HEK293 (cell line): ENCODE measurements around the gene DAPK2.

Experiments
- CTCF ChIA-PET: fragments of 350-600 bp; formaldehyde crosslinking; extraction: SDS; loops from one replicate; lab custom pipeline; 2021; ENCODE audit warnings: antibody characterized with exemption; lab: Yijun Ruan, JAX
- POLR2A ChIA-PET: fragments of 300-600 bp; formaldehyde crosslinking; extraction: SDS; loops from one replicate; lab custom pipeline; 2020; ENCODE audit warnings: antibody characterized with exemption, inconsistent platforms; lab: Yijun Ruan, JAX
- H3K27ac ChIP-seq: fragments of 200-500 bp; sonication (Bioruptor generic); 2 replicates; pipeline ENCODE4 v1.5.1; 2014; ENCODE audit warnings: low read depth, low read length, control low read depth, inconsistent platforms; ENCODE audit errors: extremely low read depth
- H3K36me3 ChIP-seq, 2 experiments: fragments of 200-500 bp in 1 of 2; sonication (Bioruptor generic) in 1 of 2; 1 replicate in 1 of 2; 2 replicates in 1 of 2; pipeline ENCODE4 v1.5.1; 2014 to 2017; ENCODE audit warnings: inconsistent platforms in 2 of 2, low read length in 2 of 2; ENCODE audit not compliant: control insufficient read depth in 2 of 2, insufficient read depth in 1 of 2
- H3K4me1 ChIP-seq: fragments of 200-500 bp; sonication (Bioruptor generic); 2 replicates; pipeline ENCODE4 v1.5.1; 2014; ENCODE audit warnings: mild to moderate bottlenecking, low read length, inconsistent platforms; ENCODE audit not compliant: control insufficient read depth, insufficient read depth
- H3K4me3 ChIP-seq: 2 replicates; pipeline ENCODE4 v1.5.1; 2011; ENCODE audit warnings: low read depth, mild to moderate bottlenecking, control low read depth, low read length, moderate library complexity
- H3K9me3 ChIP-seq: fragments of 200-500 bp; sonication (Bioruptor generic); 2 replicates; pipeline ENCODE4 v1.5.1; 2014; ENCODE audit warnings: low read depth, low read length, inconsistent platforms; ENCODE audit not compliant: control insufficient read depth, insufficient read depth
- GLIS1 ChIP-seq: fragments of 450-650 bp; formaldehyde crosslinking; IDR thresholded peaks from 2 replicates; pipeline ENCODE4 v1.5.1; 2016; ENCODE audit warnings: missing biosample characterization, missing genetic modification characterization
- HOXC10 ChIP-seq: sonication (generic); formaldehyde crosslinking; IDR thresholded peaks from 2 replicates; pipeline ENCODE4 v1.8.1; 2023; ENCODE audit warnings: mild to moderate bottlenecking, missing genetic modification reagents
- INSM2 ChIP-seq: fragments of 450-650 bp; formaldehyde crosslinking; IDR thresholded peaks from 2 replicates; pipeline ENCODE4 v1.5.1; 2016; ENCODE audit warnings: missing biosample characterization, missing genetic modification characterization
- KLF1 ChIP-seq: fragments of 450-650 bp; formaldehyde crosslinking; IDR thresholded peaks from 2 replicates; pipeline ENCODE4 v1.5.1; 2016; ENCODE audit warnings: missing biosample characterization, missing genetic modification characterization
- PRDM2 ChIP-seq: fragments of 450-650 bp; formaldehyde crosslinking; IDR thresholded peaks from 2 replicates; pipeline ENCODE4 v1.5.1; 2016; ENCODE audit warnings: missing biosample characterization, missing genetic modification characterization, borderline replicate concordance
- SCRT1 ChIP-seq: fragments of 450-650 bp; formaldehyde crosslinking; IDR thresholded peaks from 2 replicates; pipeline ENCODE4 v1.5.1; 2016; ENCODE audit warnings: missing biosample characterization, missing genetic modification characterization, borderline replicate concordance
- ZNF138 ChIP-seq: fragments of 450-650 bp; formaldehyde crosslinking; IDR thresholded peaks from 2 replicates; pipeline ENCODE4 v1.5.1; 2016; ENCODE audit warnings: missing biosample characterization, missing genetic modification characterization, borderline replicate concordance
- ZNF16 ChIP-seq: fragments of 450-650 bp; formaldehyde crosslinking; IDR thresholded peaks from 2 replicates; pipeline ENCODE4 v1.5.1; 2016; ENCODE audit warnings: low read depth, missing biosample characterization, missing genetic modification characterization
- ZNF19 ChIP-seq: fragments of 450-650 bp; formaldehyde crosslinking; IDR thresholded peaks from 2 replicates; pipeline ENCODE4; 2016; ENCODE audit warnings: missing biosample characterization, missing genetic modification characterization, low read depth
- ZNF48 ChIP-seq: fragments of 450-650 bp; formaldehyde crosslinking; IDR thresholded peaks from 2 replicates; pipeline ENCODE4 v1.5.1; 2016; ENCODE audit warnings: missing biosample characterization, missing genetic modification characterization
- ZNF548 ChIP-seq: fragments of 450-650 bp; formaldehyde crosslinking; IDR thresholded peaks from 2 replicates; pipeline ENCODE4 v1.5.1; 2016; ENCODE audit warnings: missing biosample characterization, missing genetic modification characterization
- ZNF580 ChIP-seq: fragments of 450-650 bp; formaldehyde crosslinking; IDR thresholded peaks from 2 replicates; pipeline ENCODE4 v1.5.1; 2016; ENCODE audit warnings: missing biosample characterization, missing genetic modification characterization
- ZNF645 ChIP-seq: fragments of 450-650 bp; formaldehyde crosslinking; IDR thresholded peaks from 2 replicates; pipeline ENCODE4; 2016; ENCODE audit warnings: missing biosample characterization, missing genetic modification characterization
- ZNF664 ChIP-seq: fragments of 450-650 bp; formaldehyde crosslinking; IDR thresholded peaks from 2 replicates; pipeline ENCODE4 v1.5.1; 2016; ENCODE audit warnings: missing biosample characterization, missing genetic modification characterization
- ZNF670 ChIP-seq: fragments of 450-650 bp; formaldehyde crosslinking; IDR thresholded peaks from 2 replicates; pipeline ENCODE4 v1.5.1; 2016; ENCODE audit warnings: missing biosample characterization, missing genetic modification characterization, low read depth
- ZNF837 ChIP-seq: fragments of 450-650 bp; formaldehyde crosslinking; IDR thresholded peaks from 2 replicates; pipeline ENCODE4 v1.5.1; 2016; ENCODE audit warnings: missing biosample characterization, missing genetic modification characterization
- ZXDB ChIP-seq: fragments of 450-650 bp; formaldehyde crosslinking; IDR thresholded peaks from 2 replicates; pipeline ENCODE4 v1.5.1; 2016; ENCODE audit warnings: missing biosample characterization, missing genetic modification characterization

DAPK2 gene

GRCh38 chr15:63942486-63943365 lies 103.6 kb downstream of the DAPK2 start:
- Histone ChIP-seq H3K4me1 (no peaks in the 10 kb centered on the region), H3K4me3 (no peak overlapping the region), H3K27ac (no peak overlapping the region), H3K36me3 (no peaks in the 10 kb centered on the region), H3K9me3 (no peaks in the 10 kb centered on the region)
- ChIA-PET POLR2A (no interaction called here), CTCF (no interaction called here)
- TF ChIP-seq KLF1 (0 out of 2 replicates have a peak, but pooled peaks have one; percentile 17), ZNF19 (tag by site-specific recombination) (no peak)

- H3K9me3 ChIP-seq: no peaks in the 10 kb centered on the region
- H3K4me3 ChIP-seq: no peak overlapping the region
- CTCF ChIA-PET: interaction anchor here (0.5 kb wide), 1 partner anchor 188 kb away, joined by 4 read pairs; no protein-coding TSS in a partner anchor
- H3K4me1 ChIP-seq: no peaks in the 10 kb centered on the region
- H3K36me3 ChIP-seq: no peaks in the 10 kb centered on the region
- POLR2A ChIA-PET: no interaction called here
- TF ChIP-seq ZNF645 (no peak), GLIS1 (tag by site-specific recombination) (0 out of 2 replicates have a peak, but pooled peaks have one; percentile 19)
- H3K27ac ChIP-seq: no peak overlapping the region
Measured at GRCh38 chr15:63941698-63942465, 104.4 kb downstream of the DAPK2 start.

GRCh38 chr15:63940966-63941620 lies 105.2 kb downstream of the DAPK2 start:
- Histone ChIP-seq H3K9me3 (no peaks in the 10 kb centered on the region), H3K4me1 (no peaks in the 10 kb centered on the region), H3K4me3 (no peak overlapping the region), H3K36me3 (no peaks in the 10 kb centered on the region), H3K27ac (no peak overlapping the region)
- ChIA-PET POLR2A (no interaction called here), CTCF (interaction anchor here (0.5 kb wide), 1 partner anchor 187 kb away, joined by 4 read pairs; no protein-coding TSS in a partner anchor)
- no peak for TF ChIP-seq HOXC10 (CRISPR knock-in tag)
- no peak for TF ChIP-seq ZNF19 (tag by site-specific recombination)
- TF ChIP-seq ZNF48: no peak
- TF ChIP-seq ZNF670 (tag by site-specific recombination): no peak
- no peak for TF ChIP-seq ZNF138 (tag by site-specific recombination)
- TF ChIP-seq ZNF580 (tag by site-specific recombination): no peak
- no peak for TF ChIP-seq ZXDB (tag by site-specific recombination)
- no peak for TF ChIP-seq ZNF664 (tag by site-specific recombination)
- TF ChIP-seq SCRT1: no peak
- TF ChIP-seq ZNF837 (tag by site-specific recombination): no peak
- no peak for TF ChIP-seq ZNF548 (tag by site-specific recombination)
- TF ChIP-seq ZNF16: no peak
- no peak for TF ChIP-seq PRDM2 (tag by site-specific recombination)
- TF ChIP-seq INSM2: no peak
